Measurements from ENCODE around the gene HOXA5.

HOXA5 gene

DNA sequence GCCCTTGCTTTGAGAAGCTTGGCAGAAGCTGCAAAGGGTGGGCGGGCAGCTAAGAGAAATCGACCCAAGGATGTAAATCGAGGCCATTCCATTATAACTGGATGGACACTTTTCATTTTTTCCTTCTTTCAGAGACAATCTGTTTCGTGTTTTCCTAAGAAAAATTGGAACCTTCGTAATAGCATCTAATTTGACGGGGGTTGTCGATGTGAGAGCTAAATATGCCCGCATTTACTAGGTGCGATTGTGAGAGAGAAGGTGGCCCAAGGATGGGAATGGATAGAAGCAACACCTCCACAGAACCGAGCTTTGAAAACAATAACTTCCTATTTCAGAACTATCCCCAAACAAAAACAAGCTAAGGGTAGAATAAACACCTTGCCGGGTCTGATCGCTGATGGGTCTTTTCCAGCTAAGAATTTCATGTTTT, 12.1 kb downstream of the HOXA5 start:
- FAIRE-seq: no peak

GRCh38 chr7:27130540-27131389, 12.7 kb downstream of the HOXA5 start, which contains the start of gene HOXA4:
Gene HOXA4 (minus strand): TSS chr7:27130757. CDS start chr7:27130733, 24 bp downstream.
- no peak for FAIRE-seq

GRCh38 chr7:27129729-27130539, 13.5 kb downstream of the HOXA5 start:
- no peak for FAIRE-seq

- FAIRE-seq: no peak
These were observed 14.4 kb downstream of the HOXA5 start for GRCh38 chr7:27128776-27129728.

GRCh38 chr7:27128034-27128433, 15.4 kb downstream of the HOXA5 start:
- no peak for FAIRE-seq

GRCh38 chr7:27126596-27127327, 16.7 kb downstream of the HOXA5 start:
- FAIRE-seq: no peak

- no peak for FAIRE-seq
These were observed 17.5 kb downstream of the HOXA5 start for GRCh38 chr7:27125986-27126394.

DNA sequence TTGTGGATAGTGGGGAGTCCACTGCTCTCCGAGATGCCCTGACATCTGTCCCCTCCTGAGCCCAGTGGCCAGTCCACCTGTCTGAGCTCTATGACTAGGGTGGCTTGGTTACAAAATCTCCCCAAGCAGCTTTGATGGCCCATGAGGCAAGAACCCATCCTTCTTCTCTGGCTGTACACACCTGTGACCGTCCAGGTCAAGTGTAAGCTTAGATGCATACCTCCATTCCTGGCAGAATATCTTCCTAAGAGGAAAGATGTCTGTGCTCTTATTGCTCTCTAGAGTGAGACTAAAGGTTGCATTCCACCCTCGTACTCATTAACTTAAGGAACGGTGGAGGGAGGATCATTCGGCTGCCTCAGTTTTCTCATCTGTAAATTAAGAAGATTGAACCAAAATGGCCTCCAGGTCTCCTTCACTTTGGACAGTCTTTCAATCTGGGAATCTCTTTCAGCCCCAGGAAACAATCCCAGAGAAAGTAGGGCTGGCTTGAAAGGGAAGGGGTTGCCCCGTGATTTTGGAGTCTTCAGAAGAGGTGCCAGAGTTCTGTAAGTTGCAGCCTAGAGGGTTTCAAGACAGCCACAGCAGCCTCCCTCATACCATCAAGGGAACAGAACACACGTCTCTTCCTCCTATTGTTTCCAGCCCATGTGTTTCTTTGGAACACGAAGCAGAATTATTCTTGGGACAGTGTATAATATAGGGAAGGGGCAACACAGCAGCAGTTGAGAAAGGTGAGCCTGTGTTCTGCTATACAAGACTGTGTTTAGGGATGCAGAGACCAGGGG, 18.4 kb downstream of the HOXA5 start:
- FAIRE-seq: no peak

DNA sequence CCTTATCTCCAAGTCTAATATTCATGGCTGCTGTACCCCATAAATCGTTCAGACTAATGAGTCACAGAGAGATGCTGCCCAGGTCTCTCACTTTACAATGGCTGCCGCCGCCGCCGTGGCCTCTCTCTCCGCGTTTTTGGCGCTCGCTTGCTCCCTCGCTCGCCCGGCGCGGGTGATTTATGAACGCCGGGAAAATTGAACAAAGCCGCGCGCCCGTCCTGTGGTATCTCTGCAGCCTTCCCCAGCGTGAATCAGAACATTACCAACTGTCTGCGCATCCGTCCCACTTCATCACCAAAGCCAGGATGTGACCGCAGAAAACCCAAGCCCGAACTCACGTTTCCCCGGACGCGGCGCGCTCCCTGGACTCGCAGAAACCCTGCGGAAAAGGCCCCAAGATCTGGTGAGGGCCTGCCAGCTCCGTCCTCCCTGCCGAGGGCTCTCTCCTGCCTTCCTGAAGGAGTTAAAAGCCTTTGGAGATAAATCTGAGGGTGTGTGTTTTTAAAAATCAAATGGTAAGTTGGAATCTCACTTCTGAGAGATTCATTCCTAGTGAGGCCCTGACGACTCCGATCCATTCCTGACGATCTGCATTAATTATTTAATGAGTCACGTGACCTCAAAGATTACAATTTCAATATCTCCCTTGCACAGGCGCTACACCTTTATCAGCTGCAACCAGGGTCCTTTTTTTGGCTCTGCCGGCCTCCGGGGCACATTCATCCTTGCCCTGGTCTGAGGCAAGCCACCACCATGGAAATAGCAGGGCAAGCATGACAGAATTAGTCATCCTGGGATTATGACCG, 19.2 kb downstream of the HOXA5 start:
- FAIRE-seq: no peak

DNA sequence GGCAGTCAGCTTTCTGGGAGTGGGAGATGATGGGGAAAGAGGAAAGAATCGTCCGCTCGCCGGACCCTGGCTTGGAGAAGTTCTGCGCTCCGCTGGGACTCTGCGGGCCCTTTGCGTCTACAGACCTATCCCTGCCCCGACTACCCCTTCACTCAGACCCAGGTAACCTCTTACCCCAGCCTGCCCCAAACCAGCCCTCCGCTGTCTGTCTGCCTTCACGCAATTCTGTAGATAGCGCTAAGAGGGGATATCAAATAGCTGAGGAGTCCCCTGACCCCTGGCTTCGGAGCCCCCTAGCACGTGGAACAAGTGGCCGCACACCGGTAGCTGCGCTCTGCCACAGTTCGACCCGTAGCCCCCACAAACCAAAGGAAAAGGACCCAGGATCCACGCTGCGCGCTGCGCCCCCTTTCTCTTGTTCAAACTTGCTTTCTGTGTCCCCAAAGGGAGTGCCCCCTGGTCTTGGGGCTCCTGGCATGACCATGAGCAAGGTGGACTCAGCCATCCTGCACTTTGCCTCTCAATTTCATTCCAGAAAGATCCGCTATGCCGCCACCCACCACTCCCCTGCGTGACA, 19.9 kb downstream of the HOXA5 start:
- no peak for FAIRE-seq

- no peak for FAIRE-seq
These were observed 20.4 kb downstream of the HOXA5 start for GRCh38 chr7:27123007-27123476.

GRCh38 chr7:27122077-27122910, 21.2 kb downstream of the HOXA5 start:
- no peak for FAIRE-seq

- no peak for FAIRE-seq
These were observed 21.8 kb downstream of the HOXA5 start for GRCh38 chr7:27121684-27122076.

DNA sequence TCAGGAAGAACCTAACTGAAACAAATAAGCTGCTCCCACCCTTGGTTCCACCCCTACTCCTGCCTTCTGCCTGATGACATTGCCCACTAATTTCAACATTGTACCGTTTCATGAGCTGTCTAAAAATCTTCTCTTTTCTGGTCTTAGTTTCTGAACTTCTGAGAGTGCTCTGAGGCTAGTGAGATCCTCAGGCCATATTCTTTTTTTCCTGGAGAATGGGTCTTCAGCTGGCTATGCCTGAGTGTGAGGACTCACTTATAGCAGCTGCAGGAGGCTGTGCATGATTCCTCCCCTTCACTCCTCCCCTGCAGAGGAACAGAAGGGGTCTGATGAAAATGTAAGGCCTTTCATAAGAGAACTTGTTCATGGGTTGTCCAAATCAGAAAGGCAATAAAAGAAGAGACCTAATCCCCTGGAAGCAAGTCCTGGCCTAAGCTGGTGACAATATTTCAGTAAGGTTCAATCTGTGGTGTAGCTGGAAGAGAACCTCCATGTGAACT, 24.0 kb downstream of the HOXA5 start:
- no peak for FAIRE-seq

GRCh38 chr7:27118580-27118979, 24.9 kb downstream of the HOXA5 start:
- no peak for FAIRE-seq

DNA sequence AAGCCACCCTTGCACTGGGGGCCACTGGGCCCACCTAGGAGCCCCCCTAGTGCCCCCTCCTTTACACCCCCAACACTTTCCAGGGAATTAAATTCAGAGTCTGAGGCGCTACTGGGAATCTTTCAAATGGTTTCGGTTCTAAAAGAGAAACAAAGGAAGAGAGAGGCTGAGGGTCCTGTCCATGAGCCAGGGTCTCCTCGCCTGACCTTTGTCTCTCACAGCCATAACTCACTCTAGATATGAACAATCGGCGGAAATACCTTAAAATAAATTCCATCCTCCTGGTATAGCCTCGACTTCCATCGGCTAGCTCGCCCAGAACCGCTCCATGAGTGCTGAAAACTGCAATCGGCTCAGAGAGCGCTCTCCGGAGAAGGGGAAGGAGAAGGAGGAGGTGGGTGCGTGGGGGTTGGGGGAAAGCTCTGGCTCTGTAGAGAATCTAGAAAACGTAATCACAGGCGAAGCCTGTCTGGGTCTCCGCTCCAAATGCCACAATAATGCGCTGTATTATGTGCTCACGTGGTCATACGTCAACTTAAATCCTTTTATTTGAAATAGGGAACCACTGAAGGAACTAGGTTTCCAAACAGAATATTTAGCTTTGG, 25.5 kb downstream of the HOXA5 start:
- FAIRE-seq: no peak

DNA sequence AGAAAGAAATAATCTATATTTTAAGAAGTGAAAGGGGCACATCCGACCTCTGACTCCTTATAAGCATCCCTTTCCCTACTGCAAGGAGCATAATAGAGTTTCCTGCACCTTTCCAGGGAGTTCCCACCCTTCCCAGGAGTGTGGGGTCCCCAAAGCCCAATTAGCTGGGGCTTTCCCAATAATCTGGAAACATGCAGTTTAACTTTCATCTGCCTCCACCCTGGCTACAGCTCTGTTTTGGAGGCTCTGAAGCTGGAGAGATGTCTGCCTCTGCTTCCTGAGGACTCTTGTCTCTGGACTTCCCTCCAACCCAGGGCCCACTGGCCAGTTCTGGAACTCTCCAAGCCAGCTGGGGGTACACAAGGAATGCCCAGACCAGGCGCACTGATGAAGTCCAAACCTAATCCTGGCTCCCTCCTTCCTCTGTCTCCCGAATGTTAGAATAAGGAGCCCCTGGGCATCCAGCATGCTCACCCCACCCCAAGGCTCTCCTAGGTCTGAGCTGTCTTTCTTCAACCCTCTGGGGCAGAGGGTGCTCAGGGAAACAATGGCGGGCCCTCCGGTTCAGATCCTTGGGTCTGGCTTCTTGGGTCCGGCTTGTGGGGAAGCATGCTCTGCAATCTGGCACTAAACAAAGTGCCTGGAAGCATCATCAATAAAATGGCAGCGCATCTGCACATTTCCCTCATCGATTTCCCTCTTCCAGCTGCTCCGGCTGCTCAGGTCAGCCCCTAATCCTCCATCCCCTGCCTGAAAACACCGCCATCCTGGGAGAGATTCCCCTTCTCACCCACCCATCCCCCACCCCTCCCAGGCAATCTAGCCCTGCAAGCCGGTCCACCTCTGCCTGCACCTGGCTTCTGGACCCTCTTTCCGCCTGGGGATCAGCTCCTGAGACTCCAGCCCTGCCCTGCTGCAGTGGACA, 26.3 kb downstream of the HOXA5 start:
- FAIRE-seq: no peak
